HEK293T (cell line): ENCODE measurements around the gene SCAF11.

Experiments
- CTCF ChIA-PET: fragments of 350-600 bp; formaldehyde crosslinking; extraction: SDS; loops from one replicate; lab custom pipeline; 2021; ENCODE audit warnings: antibody characterized with exemption, inconsistent platforms; lab: Yijun Ruan, JAX
- POLR2A ChIA-PET: fragments of 350-600 bp; formaldehyde crosslinking; extraction: SDS; loops from one replicate; lab custom pipeline; 2020; ENCODE audit warnings: antibody characterized with exemption, inconsistent platforms; lab: Yijun Ruan, JAX
- DNase-seq: peaks from one replicate; pipeline ENCODE4 v3.0.0; 2012; ENCODE audit warnings: mixed read lengths; ENCODE audit errors: extremely low spot score
- ARNT ChIP-seq: fragments of 450-650 bp; IDR thresholded peaks from 2 replicates; pipeline ENCODE4 v1.6.1; 2017; ENCODE audit warnings: mild to moderate bottlenecking
- BHLHE40 ChIP-seq: fragments of 450-650 bp; IDR thresholded peaks from 2 replicates; pipeline ENCODE4 v1.6.1; 2016; ENCODE audit warnings: mild to moderate bottlenecking, moderate library complexity, borderline replicate concordance
- CTBP1 ChIP-seq: fragments of 450-650 bp; IDR thresholded peaks from 2 replicates; pipeline ENCODE4 v1.6.1; 2016; ENCODE audit warnings: borderline replicate concordance
- ELF4 ChIP-seq: fragments of 450-650 bp; IDR thresholded peaks from 2 replicates; pipeline ENCODE4 v1.6.1; 2017; ENCODE audit warnings: antibody characterized with exemption
- FOXA1 ChIP-seq: fragments of 450-650 bp; IDR thresholded peaks from 2 replicates; pipeline ENCODE4 v1.6.1; 2016; ENCODE audit warnings: mild to moderate bottlenecking
- FOXK2 ChIP-seq: fragments of 450-650 bp; IDR thresholded peaks from 2 replicates; pipeline ENCODE4 v1.6.1; 2016; ENCODE audit warnings: mild to moderate bottlenecking
- FOXM1 ChIP-seq: fragments of 450-650 bp; IDR thresholded peaks from 2 replicates; pipeline ENCODE4 v1.6.1; 2017; ENCODE audit warnings: mild to moderate bottlenecking, borderline replicate concordance
- HDGF ChIP-seq: fragments of 450-650 bp; IDR thresholded peaks from 2 replicates; pipeline ENCODE4 v1.6.1; 2017; ENCODE audit warnings: antibody characterized with exemption, borderline replicate concordance
- L3MBTL2 ChIP-seq: fragments of 450-650 bp; conservative IDR thresholded peaks from 2 replicates; pipeline ENCODE4 v1.6.1; 2016; ENCODE audit warnings: mild to moderate bottlenecking
- LEF1 ChIP-seq: fragments of 450-650 bp; IDR thresholded peaks from 2 replicates; pipeline ENCODE4 v1.6.1; 2017; ENCODE audit warnings: mild to moderate bottlenecking, borderline replicate concordance
- NFRKB ChIP-seq: fragments of 450-650 bp; IDR thresholded peaks from 2 replicates; pipeline ENCODE4 v1.6.1; 2016; ENCODE audit warnings: mild to moderate bottlenecking, moderate library complexity
- PKNOX1 ChIP-seq: fragments of 450-650 bp; IDR thresholded peaks from 2 replicates; pipeline ENCODE4 v1.6.1; 2016
- SP1 ChIP-seq: fragments of 450-650 bp; IDR thresholded peaks from 2 replicates; pipeline ENCODE4 v1.6.1; 2017
- SUZ12 ChIP-seq: fragments of 450-650 bp; IDR thresholded peaks from 2 replicates; pipeline ENCODE4 v1.6.1; 2016; ENCODE audit warnings: mild to moderate bottlenecking
- TARDBP ChIP-seq: fragments of 450-650 bp; IDR thresholded peaks from 2 replicates; pipeline ENCODE4 v1.6.1; 2016
- ZNF384 ChIP-seq: fragments of 450-650 bp; IDR thresholded peaks from 2 replicates; pipeline ENCODE4 v1.6.1; 2016

The SCAF11 gene

GRCh38 chr12:45907955-45908354 lies 82.4 kb downstream of the SCAF11 start:
- ChIA-PET POLR2A (no interaction called here), CTCF (no interaction called here)
- TF ChIP-seq HDGF (no peak), FOXA1 (no peak), FOXM1 (no peak), ARNT (no peak), ZNF384 (no peak), SP1 (no peak), NFRKB (no peak), FOXK2 (no peak), BHLHE40 (no peak), TARDBP (no peak), PKNOX1 (no peak), SUZ12 (no peak), CTBP1 (no peak), L3MBTL2 (no peak), LEF1 (no peak), ELF4 (no peak)
- DNase-seq: no peak

DNA sequence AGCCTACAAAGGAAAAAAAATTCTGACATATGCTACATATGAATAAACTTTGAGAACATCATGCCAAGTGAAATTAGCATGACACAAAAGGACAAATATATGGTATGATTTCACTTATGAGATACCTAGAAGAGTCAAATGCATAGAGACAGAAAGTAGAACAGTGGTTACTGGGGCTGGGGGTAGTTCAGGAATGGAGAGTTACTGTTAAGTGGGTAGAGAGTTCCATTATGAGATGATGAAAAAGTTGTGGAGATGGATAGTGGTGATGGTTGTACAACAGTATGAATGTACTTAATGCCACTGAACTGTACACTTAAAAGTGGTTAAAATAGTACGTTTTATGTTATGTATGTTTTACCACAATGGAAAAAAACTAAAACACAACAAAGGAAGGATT lies 92.3 kb downstream of the SCAF11 start:
- CTCF ChIA-PET: no interaction called here
- TF ChIP-seq NFRKB: no peak
- POLR2A ChIA-PET: no interaction called here
- DNase-seq: no peak

DNA sequence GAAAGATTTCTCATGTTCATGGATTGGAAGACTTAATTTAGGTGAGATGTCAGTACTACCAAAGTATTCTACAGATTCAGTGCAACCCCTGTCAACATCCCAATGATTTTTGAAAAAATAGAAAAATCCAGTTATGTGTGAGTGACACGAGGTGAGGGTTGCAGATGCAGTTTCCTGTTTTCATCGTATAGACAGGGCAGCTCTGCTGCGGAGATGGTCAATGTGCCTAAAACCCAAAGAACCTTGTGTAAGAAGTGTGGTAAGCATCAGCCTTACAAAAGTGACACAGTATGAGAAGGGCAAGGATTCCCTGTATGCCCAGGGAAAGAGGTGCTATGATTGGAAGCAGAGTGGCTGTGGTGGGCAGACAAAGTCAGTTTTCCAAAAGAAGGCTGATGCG lies 94.4 kb downstream of the SCAF11 start:
- ChIA-PET CTCF (no interaction called here), POLR2A (no interaction called here)
- no peak for DNase-seq
- no peak for TF ChIP-seq FOXK2
- TF ChIP-seq ARNT: no peak
- TF ChIP-seq ELF4: no peak
- no peak for TF ChIP-seq BHLHE40
- TF ChIP-seq CTBP1: no peak
- no peak for TF ChIP-seq NFRKB

GRCh38 chr12:45893240-45893639 lies 97.1 kb downstream of the SCAF11 start:
- peak; percentile 18 for DNase-seq
- CTCF ChIA-PET: no interaction called here
- TF ChIP-seq NFRKB (no peak), HDGF (no peak), L3MBTL2 (no peak), CTBP1 (no peak), ZNF384 (no peak), BHLHE40 (no peak), SP1 (no peak), LEF1 (no peak), FOXK2 (no peak), SUZ12 (no peak)
- POLR2A ChIA-PET: interaction anchor here (0.8 kb wide), 1 partner anchor 165 kb away, joined by 3 read pairs; no protein-coding TSS in a partner anchor

DNA sequence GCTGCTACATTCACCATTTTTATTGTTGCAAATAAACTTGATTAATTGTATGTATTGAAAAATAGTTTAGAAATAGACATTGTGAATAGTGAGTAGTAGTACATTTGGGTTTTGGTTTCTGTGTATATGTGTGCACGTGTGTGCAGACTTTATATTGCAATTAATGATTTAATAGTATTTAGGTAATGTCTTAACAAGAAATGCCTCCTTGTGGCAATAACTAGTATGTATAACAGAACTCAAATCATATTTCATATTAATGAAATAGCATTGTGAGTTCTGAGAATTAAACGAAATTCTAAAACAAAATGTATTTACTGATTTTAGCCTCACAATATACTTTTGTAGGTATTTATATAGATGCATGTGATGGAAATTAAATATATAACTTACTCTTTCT lies 100.1 kb downstream of the SCAF11 start:
- DNase-seq: no peak
- TF ChIP-seq BHLHE40: no peak
- no peak for TF ChIP-seq SUZ12
- TF ChIP-seq ARNT: no peak
- no peak for TF ChIP-seq FOXM1
- no peak for TF ChIP-seq LEF1
- TF ChIP-seq NFRKB: no peak
- CTCF ChIA-PET: no interaction called here
- POLR2A ChIA-PET: no interaction called here

DNA sequence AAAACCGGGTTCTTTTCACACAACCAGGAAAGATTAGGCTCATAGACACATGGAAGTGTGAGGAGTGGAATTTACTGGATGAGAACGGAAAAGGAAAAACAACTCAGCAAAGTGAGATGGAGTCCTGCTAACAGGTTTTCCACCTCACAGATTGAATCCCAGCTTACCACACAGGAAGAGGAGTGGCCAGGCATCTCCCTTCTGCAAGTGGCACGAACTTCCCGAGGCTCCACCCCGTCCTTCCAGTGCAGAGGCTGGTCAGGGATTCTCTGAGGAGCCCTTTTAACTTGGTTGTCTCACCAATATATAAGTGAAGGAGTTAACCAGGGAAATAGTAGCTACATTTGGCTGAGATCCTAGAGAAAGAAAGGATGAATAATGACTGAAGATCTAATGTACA lies 102.8 kb downstream of the SCAF11 start:
- CTCF ChIA-PET: no interaction called here

GRCh38 chr12:45886685-45887084 lies 103.7 kb downstream of the SCAF11 start:
- no peak for DNase-seq
- TF ChIP-seq FOXA1 (no peak), FOXM1 (no peak), HDGF (no peak), BHLHE40 (no peak), NFRKB (no peak), L3MBTL2 (no peak), ARNT (no peak), TARDBP (no peak), PKNOX1 (no peak), LEF1 (no peak), FOXK2 (no peak), ELF4 (no peak), ZNF384 (no peak), CTBP1 (no peak)
- ChIA-PET CTCF (no interaction called here), POLR2A (no interaction called here)

More for the DNA sequence above, 102.8 kb downstream of the SCAF11 start:
- POLR2A ChIA-PET: no interaction called here
- no peak for DNase-seq
- TF ChIP-seq NFRKB (no peak), L3MBTL2 (no peak), BHLHE40 (no peak), FOXA1 (no peak), FOXK2 (no peak), TARDBP (no peak), SUZ12 (no peak), ELF4 (no peak), PKNOX1 (no peak), LEF1 (no peak), SP1 (no peak), ARNT (no peak), CTBP1 (no peak)
